GM10266 (cell line): ENCODE results near the gene SETD6.

ENCODE experiments used
- DNase-seq: peaks from one replicate; pipeline ENCODE4 v3.0.0; 2012; ENCODE audit errors: extremely low spot score
- CTCF ChIP-seq: IDR thresholded peaks from 2 replicates; pipeline ENCODE4 v1.5.1; 2012; ENCODE audit warnings: mild to moderate bottlenecking, low read depth; ENCODE audit not compliant: control insufficient read depth, insufficient read depth; ENCODE audit errors: missing control alignments

The SETD6 gene

GRCh38 chr16:58474296-58474695 is 41.0 kb upstream of the SETD6 start:
- no peak for TF ChIP-seq CTCF

GRCh38 chr16:58475091-58475619 is 40.2 kb upstream of the SETD6 start:
- DNase-seq = no peak
- TF ChIP-seq CTCF = no peak

More at GRCh38 chr16:58474296-58474695, 41.0 kb upstream of the SETD6 start:
- DNase-seq = no peak

- TF ChIP-seq CTCF = no peak
- DNase-seq = no peak
Observed at GRCh38 chr16:58476791-58477190, 38.5 kb upstream of the SETD6 start.

GRCh38 chr16:58478427-58478826 is 36.9 kb upstream of the SETD6 start:
- DNase-seq = no peak
- no peak for TF ChIP-seq CTCF

GRCh38 chr16:58481226-58481869 is 34.0 kb upstream of the SETD6 start:
- no peak for TF ChIP-seq CTCF
- no peak for DNase-seq

GRCh38 chr16:58481931-58482330 is 33.4 kb upstream of the SETD6 start:
- DNase-seq = no peak
- TF ChIP-seq CTCF = no peak

- no peak for TF ChIP-seq CTCF
Observed at GRCh38 chr16:58485184-58485887, 30.0 kb upstream of the SETD6 start.

More at GRCh38 chr16:58485184-58485887, 30.0 kb upstream of the SETD6 start:
- DNase-seq = no peak
